Activated CD4-positive, alpha-beta memory T cell treated with anti-CD3 and anti-CD28 coated beads, Interleukin-2, amount 10 ng/mL, durations not matched to agents 7 days and 5 days (primary cell): ENCODE results near the gene WFDC11. TPM values are rescaled to one million over a fixed set of nuclear protein-coding genes. Genes with fewer than 3 reads are reported as not detected.
"Not testable (repeated sequence)": the region's sequence is repeated elsewhere in the genome, so short reads cannot be mapped to it uniquely, and the experiment has no call there.

Experiments
- CTCF ChIA-PET: fragments of 350-600 bp; sonication (Branson Sonifier 250); formaldehyde crosslinking; loops from one replicate; lab custom pipeline; 2021; ENCODE audit warnings: antibody characterized with exemption, inconsistent platforms; lab: Charles Lee
- POLR2A ChIA-PET: fragments of 350-600 bp; sonication (Branson Sonifier 250); formaldehyde crosslinking; loops from one replicate; lab custom pipeline; 2021; ENCODE audit warnings: antibody characterized with exemption; lab: Charles Lee
- DNase-seq: peaks from one replicate; pipeline ENCODE4 v3.0.0-alpha.2; 2020
- H3K27ac Mint-ChIP-seq: one replicate; pipeline ENCODE4 v1.8.0; 2021; ENCODE audit warnings: mild to moderate bottlenecking, mixed read lengths
- H3K27me3 Mint-ChIP-seq: one replicate; pipeline ENCODE4 v1.8.0; 2021; ENCODE audit warnings: mixed read lengths
- H3K36me3 Mint-ChIP-seq: one replicate; pipeline ENCODE4 v1.8.0; 2021; ENCODE audit warnings: low read depth, mixed read lengths
- H3K4me1 Mint-ChIP-seq: one replicate; pipeline ENCODE4 v1.8.0; 2021; ENCODE audit warnings: mixed read lengths
- H3K4me3 Mint-ChIP-seq: one replicate; pipeline ENCODE4 v1.8.0; 2021; ENCODE audit warnings: mild to moderate bottlenecking, mixed read lengths
- H3K9me3 Mint-ChIP-seq: one replicate; pipeline ENCODE4 v1.8.0; 2021; ENCODE audit warnings: mixed read lengths
- total RNA-seq, 2 experiments: library from RNA; stranded (reverse); gene quantifications; one replicate each; pipeline ENCODE4 v1.2.3, GENCODE V29; 2021

WFDC11 gene
- not detected for total RNA-seq

DNA sequence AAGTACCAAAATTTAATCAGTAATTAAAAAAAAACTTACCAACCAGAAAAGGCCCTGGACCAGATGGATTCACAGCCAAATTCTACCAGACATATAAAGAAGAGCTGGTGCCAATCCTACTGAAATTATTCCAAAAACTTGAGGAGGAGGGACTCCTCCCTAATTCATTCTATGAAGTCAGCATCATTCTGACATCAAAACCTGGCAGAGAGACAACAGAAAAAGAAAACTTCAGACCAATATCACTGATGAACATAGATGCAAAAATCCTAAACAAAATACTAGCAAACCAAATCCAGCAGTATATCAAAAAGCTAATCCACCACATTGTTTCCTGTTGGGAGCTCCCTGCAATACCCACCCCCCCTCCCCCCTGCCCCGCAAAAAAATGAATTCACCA lies at the start of gene WFDC11:
Gene WFDC11, minus strand, starts transcription at position 101 of the 400 bp plus-strand sequence. CDS start 19,639 bp downstream, outside the sequence.
- Mint-ChIP-seq H3K4me1 (no peaks in the 10 kb centered on the region), H3K27ac (no peak within 1 kb of the TSS), H3K36me3 (no peaks in the 10 kb centered on the region), H3K27me3 (peaks cover 27% of the 10 kb centered on the region), H3K4me3 (no peak within 1 kb of the TSS), H3K9me3 (no peaks in the 10 kb centered on the region)
- ChIA-PET POLR2A (no interaction called here), CTCF (no interaction called here)
- no peak for DNase-seq

- POLR2A ChIA-PET, H3K27ac Mint-ChIP-seq, H3K36me3 Mint-ChIP-seq, H3K4me3 Mint-ChIP-seq, H3K4me1 Mint-ChIP-seq, DNase-seq, H3K9me3 Mint-ChIP-seq: not testable (repeated sequence)
- H3K27me3 Mint-ChIP-seq: peaks cover 53% of the 10 kb centered on the region
- CTCF ChIA-PET: interaction anchor here (1.2 kb wide), 1 partner anchor 422 kb away, joined by 3 read pairs; no protein-coding TSS in a partner anchor
Measured at GRCh38 chr20:45716141-45716688, 46.2 kb upstream of the WFDC11 start.

GRCh38 chr20:45704969-45705637 lies 35.1 kb upstream of the WFDC11 start, which contains the start of gene WFDC10B:
Gene WFDC10B, minus strand, starts transcription at chr20:45705019. Its CDS starts 19,027 bp downstream, at chr20:45685992.
- Mint-ChIP-seq H3K9me3 (no peaks in the 10 kb centered on the region), H3K4me3 (no peak within 1 kb of the TSS), H3K27me3 (peaks cover 27% of the 10 kb centered on the region), H3K27ac (no peak within 1 kb of the TSS), H3K4me1 (no peaks in the 10 kb centered on the region), H3K36me3 (no peaks in the 10 kb centered on the region)
- no peak for DNase-seq
- POLR2A ChIA-PET: no interaction called here
- CTCF ChIA-PET: no interaction called here

DNA sequence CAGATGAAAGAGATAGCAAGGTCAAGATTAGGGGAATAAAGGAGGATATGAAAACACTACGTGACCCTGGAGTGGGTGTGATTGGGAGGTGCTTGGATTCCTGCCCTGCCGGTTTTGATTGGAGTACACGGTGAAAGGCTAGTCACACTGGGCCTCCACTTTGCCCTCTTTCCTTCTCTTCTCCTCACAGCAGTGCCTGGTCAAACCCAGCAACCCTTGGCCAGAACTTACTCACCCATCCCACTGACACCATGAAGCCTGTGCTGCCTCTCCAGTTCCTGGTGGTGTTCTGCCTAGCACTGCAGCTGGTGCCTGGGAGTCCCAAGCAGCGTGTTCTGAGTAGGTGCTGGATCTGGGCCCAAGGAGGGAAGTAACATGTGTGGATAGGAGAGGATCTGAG lies 31.8 kb upstream of the WFDC11 start, which contains the start of gene WFDC13:
Gene WFDC13, plus strand, starts transcription at position 166 of the 400 bp plus-strand sequence. Its CDS starts 86 bp downstream, at position 252.
- ChIA-PET CTCF (no interaction called here), POLR2A (no interaction called here)
- Mint-ChIP-seq H3K36me3 (no peaks in the 10 kb centered on the region), H3K4me3 (no peak within 1 kb of the TSS), H3K9me3 (no peaks in the 10 kb centered on the region), H3K4me1 (no peaks in the 10 kb centered on the region), H3K27me3 (peaks cover 20% of the 10 kb centered on the region), H3K27ac (no peak within 1 kb of the TSS)
- no peak for DNase-seq

DNA sequence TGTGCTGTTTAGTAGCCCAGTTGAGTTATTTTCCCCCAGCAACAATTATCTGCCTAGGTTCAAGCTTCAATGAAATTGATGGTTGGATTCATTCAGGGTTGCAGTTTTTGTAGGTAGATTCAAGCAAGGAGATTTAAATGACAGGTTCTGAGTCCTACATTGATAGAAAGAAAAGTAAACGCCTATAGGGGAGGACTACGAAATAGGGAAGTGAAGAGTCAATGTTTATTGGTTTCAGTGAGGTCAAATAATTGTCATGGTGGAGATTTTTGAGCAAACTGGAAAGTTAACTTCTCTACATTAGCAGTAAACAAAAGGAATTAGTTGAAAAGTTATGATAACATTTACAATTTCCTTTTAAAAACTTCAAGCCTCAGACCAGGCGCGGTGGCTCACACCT lies 31.1 kb upstream of the WFDC11 start:
- H3K4me3 Mint-ChIP-seq: no peak overlapping the region
- peaks cover 22% of the 10 kb centered on the region for H3K27me3 Mint-ChIP-seq
- no peaks in the 10 kb centered on the region for H3K4me1 Mint-ChIP-seq
- no peak for DNase-seq
- no peak overlapping the region for H3K27ac Mint-ChIP-seq
- ChIA-PET CTCF (no interaction called here), POLR2A (no interaction called here)
- no peaks in the 10 kb centered on the region for H3K36me3 Mint-ChIP-seq
- no peaks in the 10 kb centered on the region for H3K9me3 Mint-ChIP-seq

DNA sequence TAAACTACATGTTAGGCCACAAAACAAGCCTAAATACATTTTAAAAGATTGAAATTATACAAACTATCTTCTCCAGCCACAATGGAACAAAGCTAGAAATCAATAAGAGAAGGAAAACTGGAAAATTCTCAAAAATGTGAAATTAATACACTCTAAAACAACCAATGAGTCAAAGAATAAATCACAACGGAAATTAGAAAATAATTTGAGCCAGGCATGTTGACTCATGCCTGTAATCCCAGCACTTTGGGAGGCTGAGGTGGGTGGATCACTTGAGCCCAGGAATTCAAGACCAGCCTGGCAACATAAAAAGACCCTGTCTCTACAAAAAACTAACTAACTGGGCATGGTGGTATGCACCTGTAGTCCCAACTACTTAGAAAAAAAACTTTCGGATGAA lies 25.5 kb upstream of the WFDC11 start:
- CTCF ChIA-PET: no interaction called here
- H3K27ac Mint-ChIP-seq: no peak overlapping the region
- H3K4me1 Mint-ChIP-seq: no peaks in the 10 kb centered on the region
- H3K4me3 Mint-ChIP-seq: no peak overlapping the region
- DNase-seq: no peak
- POLR2A ChIA-PET: no interaction called here
- H3K27me3 Mint-ChIP-seq: peaks cover 15% of the 10 kb centered on the region
- H3K36me3 Mint-ChIP-seq: no peaks in the 10 kb centered on the region
- H3K9me3 Mint-ChIP-seq: no peaks in the 10 kb centered on the region

GRCh38 chr20:45693346-45693745 lies 23.3 kb upstream of the WFDC11 start:
- H3K27ac Mint-ChIP-seq, H3K9me3 Mint-ChIP-seq, H3K4me1 Mint-ChIP-seq, H3K4me3 Mint-ChIP-seq, CTCF ChIA-PET, POLR2A ChIA-PET, H3K36me3 Mint-ChIP-seq, DNase-seq: not testable (repeated sequence)
- H3K27me3 Mint-ChIP-seq: peaks cover 15% of the 10 kb centered on the region

- H3K27ac Mint-ChIP-seq: no peak overlapping the region
- CTCF ChIA-PET: no interaction called here
- H3K4me3 Mint-ChIP-seq: no peak overlapping the region
- POLR2A ChIA-PET: no interaction called here
- H3K36me3 Mint-ChIP-seq: no peaks in the 10 kb centered on the region
- H3K9me3 Mint-ChIP-seq: peaks cover 1% of the 10 kb centered on the region
- H3K27me3 Mint-ChIP-seq: peaks cover 2% of the 10 kb centered on the region
- no peaks in the 10 kb centered on the region for H3K4me1 Mint-ChIP-seq
- DNase-seq: no peak
Measured at GRCh38 chr20:45685896-45686295, 15.9 kb upstream of the WFDC11 start.

GRCh38 chr20:45679650-45680049 lies 9.6 kb upstream of the WFDC11 start:
- Mint-ChIP-seq H3K4me3 (no peak overlapping the region), H3K27ac (no peak overlapping the region), H3K4me1 (no peaks in the 10 kb centered on the region), H3K27me3 (peaks cover 11% of the 10 kb centered on the region), H3K9me3 (peaks cover 11% of the 10 kb centered on the region), H3K36me3 (no peaks in the 10 kb centered on the region)
- no peak for DNase-seq
- POLR2A ChIA-PET: no interaction called here
- CTCF ChIA-PET: no interaction called here

- no peak for DNase-seq
- no peak overlapping the region for H3K4me3 Mint-ChIP-seq
- CTCF ChIA-PET: no interaction called here
- no peaks in the 10 kb centered on the region for H3K4me1 Mint-ChIP-seq
- no peaks in the 10 kb centered on the region for H3K36me3 Mint-ChIP-seq
- H3K27ac Mint-ChIP-seq: no peak overlapping the region
- no peaks in the 10 kb centered on the region for H3K9me3 Mint-ChIP-seq
- POLR2A ChIA-PET: no interaction called here
- peaks cover 34% of the 10 kb centered on the region for H3K27me3 Mint-ChIP-seq
Measured at GRCh38 chr20:45672765-45673164, 2.7 kb upstream of the WFDC11 start.

DNA sequence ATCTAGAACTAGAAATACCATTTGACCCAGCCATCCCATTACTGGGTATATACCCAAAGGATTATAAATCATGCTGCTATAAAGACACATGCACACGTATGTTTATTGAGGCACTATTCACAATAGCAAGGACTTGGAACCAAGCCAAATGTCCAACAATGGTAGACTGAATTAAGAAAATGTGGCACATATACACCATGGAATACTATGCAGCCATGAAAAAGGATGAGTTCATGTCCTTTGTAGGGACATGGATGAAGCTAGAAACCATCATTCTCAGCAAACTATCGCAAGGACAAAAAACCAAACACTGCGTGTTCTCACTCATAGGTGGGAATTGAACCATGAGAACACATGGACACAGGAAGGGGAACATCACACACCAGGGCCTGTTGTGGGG lies 13.0 kb downstream of the WFDC11 start:
- peaks cover 21% of the 10 kb centered on the region for H3K27me3 Mint-ChIP-seq
- POLR2A ChIA-PET, H3K4me3 Mint-ChIP-seq, H3K9me3 Mint-ChIP-seq, H3K36me3 Mint-ChIP-seq, CTCF ChIA-PET, H3K27ac Mint-ChIP-seq, H3K4me1 Mint-ChIP-seq, DNase-seq: not testable (repeated sequence)

GRCh38 chr20:45651726-45652125 lies 18.3 kb downstream of the WFDC11 start:
- H3K4me3 Mint-ChIP-seq, H3K36me3 Mint-ChIP-seq, H3K27ac Mint-ChIP-seq, DNase-seq, CTCF ChIA-PET, H3K4me1 Mint-ChIP-seq, POLR2A ChIA-PET, H3K9me3 Mint-ChIP-seq: not testable (repeated sequence)
- H3K27me3 Mint-ChIP-seq: peaks cover 18% of the 10 kb centered on the region

DNA sequence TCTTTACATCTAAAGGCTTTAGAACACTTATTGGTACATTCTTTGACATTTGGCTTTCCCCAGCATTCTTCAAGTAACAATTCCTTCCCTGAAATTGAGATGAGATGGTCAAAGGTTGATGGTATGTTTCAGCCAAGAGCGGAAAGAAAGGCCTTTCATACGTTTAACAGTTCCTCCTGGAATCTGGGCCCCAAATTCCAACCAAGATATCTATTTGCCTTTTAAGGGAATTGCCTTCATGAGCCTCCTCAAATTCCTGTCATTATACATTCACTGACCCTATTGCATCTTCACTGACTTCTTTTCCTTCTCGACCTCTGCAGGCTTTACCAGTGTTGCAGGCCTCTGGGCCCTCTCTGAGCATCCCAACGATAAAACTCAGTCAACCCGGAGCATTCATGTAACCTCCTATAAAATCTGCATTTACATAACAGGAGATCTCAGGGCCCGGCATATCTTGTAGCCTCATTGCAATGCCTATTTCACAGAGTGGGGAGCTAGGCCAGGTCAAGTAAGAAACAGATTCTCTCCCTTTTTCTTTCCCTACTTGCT lies 20.7 kb downstream of the WFDC11 start:
- DNase-seq: no peak
- Mint-ChIP-seq H3K27ac (no peak overlapping the region), H3K9me3 (no peaks in the 10 kb centered on the region), H3K4me3 (no peak overlapping the region), H3K4me1 (no peaks in the 10 kb centered on the region), H3K27me3 (peaks cover 13% of the 10 kb centered on the region), H3K36me3 (no peaks in the 10 kb centered on the region)
- ChIA-PET CTCF (no interaction called here), POLR2A (no interaction called here)
